Measurements from ENCODE around the gene UBE2H. TPM values are rescaled to one million over a fixed set of nuclear protein-coding genes. Genes with fewer than 3 reads are reported as not detected.
A peak's percentile ranks its signal among the peaks of the same experiment; 100 is the strongest.
"Not testable (repeated sequence)": the region's sequence is repeated elsewhere in the genome, so short reads cannot be mapped to it uniquely, and the experiment has no call there.

Gene UBE2H
- total RNA-seq, 1 donor from 2014 or later = 92.1 TPM

DNA sequence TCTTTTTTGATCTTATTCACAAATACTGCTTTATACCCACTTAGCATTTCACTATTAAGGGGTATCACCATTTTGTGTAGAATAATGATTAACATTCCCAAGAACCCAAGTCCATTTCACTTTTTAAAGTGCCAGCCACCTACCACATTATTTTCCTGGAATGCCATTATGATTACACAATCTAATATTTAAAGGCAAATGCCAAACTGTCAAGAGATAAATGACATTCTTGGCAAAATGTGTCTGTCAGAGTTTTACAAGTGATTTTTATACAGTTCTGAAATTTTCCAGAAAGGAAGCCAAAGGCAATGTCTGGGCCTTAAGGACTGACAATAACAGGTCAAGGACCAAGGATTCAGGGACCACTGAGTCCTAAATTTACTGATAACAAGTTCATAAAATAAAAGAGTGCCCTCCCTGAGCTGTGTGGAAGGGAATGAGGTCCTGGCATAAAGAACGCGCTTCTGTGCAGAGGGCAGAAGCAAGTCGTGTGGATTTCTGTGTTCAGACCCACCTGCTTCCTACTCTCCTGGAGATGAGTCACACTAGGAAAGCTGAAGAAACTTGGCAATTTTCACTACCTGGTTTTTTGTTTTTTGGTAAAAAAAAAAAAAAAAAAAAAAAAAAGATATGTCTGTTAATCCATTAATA, 66.5 kb downstream of the UBE2H start:
- intact Hi-C loops (cut with DNase I) = no loop called here
- no peak for ATAC-seq
- no peak for DNase-seq (ENCODE audit: low spot score)

DNA sequence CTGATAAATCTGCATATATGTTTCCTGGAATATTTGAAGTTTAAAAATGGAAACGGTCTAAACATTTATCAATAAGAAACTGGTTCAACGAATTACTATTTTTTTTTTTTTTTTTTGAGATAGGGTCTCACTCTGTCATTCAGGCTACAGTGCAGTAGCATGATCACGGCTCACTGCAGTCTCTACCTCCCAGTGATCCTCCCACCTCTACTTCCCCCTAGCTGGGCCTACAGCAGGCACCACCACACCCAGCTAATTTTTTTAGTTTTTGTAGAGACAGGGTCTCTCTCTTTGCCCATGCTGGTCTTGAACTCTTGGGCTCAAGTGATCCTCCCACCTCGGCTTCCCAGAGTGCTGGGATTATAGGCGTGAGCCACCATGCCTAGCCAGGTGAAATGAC, 68.3 kb downstream of the UBE2H start:
- DNase-seq (ENCODE audit: low spot score) (no peak), ATAC-seq (no peak)
- intact Hi-C loops (cut with DNase I) = no loop called here

DNA sequence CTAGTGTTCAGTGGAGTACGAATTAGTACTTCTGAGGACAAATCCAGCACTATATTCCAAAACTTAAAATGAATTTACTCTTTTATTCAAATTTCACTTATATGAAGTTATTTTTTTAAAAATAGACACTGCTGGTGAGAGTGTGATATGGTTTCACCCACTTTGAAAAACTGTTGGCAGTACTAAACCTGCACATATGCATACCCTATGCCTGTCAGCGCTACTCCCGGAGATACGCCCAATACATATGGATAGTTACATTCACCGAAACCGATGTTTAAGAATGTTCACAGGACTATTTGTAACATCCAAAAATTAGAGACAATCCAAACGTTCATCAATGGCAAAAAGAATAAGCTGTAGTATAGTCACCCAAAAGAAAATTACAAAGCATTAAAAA, 69.6 kb downstream of the UBE2H start:
- intact Hi-C loops (cut with DNase I) = no loop called here
- no peak for DNase-seq (ENCODE audit: low spot score)
- ATAC-seq = no peak

DNA sequence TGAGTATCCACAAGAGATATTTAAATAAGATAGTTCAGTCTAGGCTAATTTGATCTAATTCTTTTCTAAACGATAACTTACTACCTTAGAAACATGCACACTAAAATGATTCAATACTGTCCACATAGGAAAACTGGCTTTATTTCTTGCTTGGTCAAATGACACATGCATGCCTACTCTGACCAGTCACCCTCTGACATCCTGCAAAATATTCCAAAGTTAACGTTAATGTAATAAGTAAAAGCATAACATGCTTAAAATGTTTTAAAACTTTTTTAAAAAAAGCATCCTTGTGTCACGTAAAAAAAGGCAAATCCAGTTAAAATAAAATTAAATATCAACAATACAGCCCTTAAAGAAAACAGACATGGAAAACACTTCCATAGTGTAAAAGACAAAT, 70.2 kb downstream of the UBE2H start:
- intact Hi-C loops (cut with DNase I) = no loop called here
- DNase-seq (ENCODE audit: low spot score) (no peak), ATAC-seq (no peak)

DNA sequence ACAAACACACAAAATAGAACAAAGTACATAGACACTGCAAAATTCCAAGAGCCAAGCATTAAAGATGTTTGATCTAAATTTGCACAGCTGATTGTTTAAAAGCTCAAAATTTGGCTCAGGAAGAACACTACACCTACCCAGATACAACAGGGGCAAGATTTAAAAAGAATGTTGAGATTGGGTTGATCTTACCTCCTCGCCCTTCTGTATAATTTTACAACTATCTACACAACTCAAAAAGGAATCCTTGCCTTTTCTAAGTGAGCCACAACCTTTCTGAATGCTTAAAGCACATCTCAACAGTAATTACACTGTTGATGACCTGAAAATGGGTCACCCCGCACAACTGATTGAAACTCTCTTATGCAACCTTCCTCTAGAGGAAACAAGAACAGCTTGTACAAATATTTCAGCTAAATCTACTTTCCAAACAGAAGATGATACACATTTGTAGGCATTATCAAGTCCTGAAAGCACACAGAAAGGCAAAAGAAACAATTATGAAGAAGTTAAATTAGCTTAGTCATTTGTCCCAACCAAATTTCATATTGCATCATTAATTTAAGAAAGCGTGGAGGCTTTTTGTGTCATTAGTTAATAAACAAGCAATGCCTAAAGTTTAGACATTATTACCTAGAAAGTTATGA, 75.5 kb downstream of the UBE2H start:
- no peak for DNase-seq (ENCODE audit: low spot score)
- intact Hi-C loops (cut with DNase I) = no loop called here
- peak; percentile 90 for ATAC-seq

DNA sequence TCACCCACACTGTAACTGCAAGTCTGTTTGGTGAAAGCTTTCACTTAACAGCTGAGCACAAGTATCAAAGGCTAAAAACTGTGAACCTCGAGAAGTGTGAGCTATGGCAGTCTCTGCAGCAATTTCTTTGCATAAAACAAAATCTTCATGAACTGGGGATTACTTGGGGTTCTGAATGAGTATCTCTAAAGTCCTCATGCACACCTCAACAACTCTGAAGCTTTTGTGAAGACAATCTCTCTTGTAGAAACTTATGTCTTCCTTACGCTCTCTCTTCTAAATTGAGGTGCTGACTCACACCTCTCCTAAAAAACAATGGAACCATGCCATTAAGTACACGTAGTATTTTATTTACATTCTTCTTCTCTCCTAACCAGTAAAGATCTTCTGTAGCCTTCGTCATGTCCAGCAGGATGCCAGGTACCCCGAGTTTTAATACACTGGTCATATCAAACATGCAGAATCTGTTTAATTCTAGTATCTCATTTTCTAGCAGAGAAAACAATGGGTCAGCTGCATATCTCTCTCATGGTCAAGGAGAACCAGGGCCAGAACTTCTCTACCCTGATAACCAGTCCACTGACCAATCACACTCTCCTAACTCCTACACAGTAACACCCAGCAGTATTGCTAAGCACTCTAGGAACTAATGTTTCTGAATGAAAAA, 76.9 kb downstream of the UBE2H start:
- ATAC-seq = no peak
- intact Hi-C loops (cut with DNase I) = no loop called here

DNA sequence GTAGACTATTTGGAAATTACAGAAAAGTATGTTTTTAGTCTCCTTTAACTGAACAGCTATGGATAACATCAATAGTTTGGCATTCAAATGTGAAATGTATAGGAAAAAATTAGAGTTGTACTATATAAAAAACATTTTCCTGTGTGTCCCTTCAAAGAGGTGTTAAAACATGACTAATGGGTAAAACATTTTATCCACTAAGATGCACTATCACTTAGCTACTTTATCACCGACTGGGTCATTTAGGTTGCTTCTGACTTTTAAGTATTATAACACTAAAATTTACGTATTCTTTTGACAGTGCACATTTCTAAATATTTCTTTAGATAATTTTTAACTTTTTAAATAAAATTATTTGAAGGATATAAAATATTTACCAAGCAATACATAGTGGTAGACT, 77.6 kb downstream of the UBE2H start:
- intact Hi-C loops (cut with DNase I) = no loop called here
- ATAC-seq = no peak
- no peak for DNase-seq (ENCODE audit: low spot score)

More for the DNA sequence above, 76.9 kb downstream of the UBE2H start:
- DNase-seq (ENCODE audit: low spot score) = no peak

DNA sequence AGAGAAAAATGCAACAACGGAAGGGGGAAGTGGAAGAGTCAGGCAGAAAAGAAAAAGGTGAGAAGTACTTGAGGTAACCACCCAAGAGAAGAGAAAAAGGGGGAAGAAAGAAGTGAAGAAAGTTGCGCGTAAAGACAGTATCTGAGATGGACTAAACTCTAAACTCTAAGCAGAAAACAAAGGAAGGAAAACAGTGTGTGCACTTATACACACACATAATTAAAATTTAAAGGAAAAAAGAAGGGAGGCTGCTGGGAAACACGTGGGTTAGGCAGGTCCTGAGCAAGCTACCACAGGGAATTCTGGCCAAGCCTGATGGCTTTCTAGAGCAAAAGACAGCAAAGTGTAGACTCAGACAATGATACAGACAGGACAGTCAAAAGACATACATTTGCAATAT, 78.0 kb downstream of the UBE2H start:
- intact Hi-C loops (cut with DNase I) = no loop called here
- DNase-seq (ENCODE audit: low spot score) (no peak), ATAC-seq (no peak)

DNA sequence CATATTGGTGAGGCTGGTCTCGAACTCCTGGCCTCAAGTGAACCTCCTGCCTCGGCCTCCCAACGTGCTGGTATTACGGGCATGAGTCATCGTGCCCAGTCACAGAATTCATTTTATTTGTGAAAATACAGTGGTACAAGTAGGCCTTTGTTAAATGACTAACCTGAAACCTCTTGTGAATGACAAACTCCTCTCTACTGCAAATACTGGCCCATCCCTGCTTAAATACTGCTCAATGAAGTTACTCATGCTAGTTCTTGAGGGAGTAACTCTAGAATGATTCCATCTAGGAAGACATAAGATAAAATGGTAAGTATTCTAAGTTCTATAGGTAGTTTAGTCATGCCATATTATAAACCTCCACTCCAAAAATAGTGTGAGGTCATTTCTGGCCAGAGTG, 80.7 kb downstream of the UBE2H start:
- intact Hi-C loops (cut with DNase I) = no loop called here
- ATAC-seq = no peak
- DNase-seq (ENCODE audit: low spot score) = no peak

DNA sequence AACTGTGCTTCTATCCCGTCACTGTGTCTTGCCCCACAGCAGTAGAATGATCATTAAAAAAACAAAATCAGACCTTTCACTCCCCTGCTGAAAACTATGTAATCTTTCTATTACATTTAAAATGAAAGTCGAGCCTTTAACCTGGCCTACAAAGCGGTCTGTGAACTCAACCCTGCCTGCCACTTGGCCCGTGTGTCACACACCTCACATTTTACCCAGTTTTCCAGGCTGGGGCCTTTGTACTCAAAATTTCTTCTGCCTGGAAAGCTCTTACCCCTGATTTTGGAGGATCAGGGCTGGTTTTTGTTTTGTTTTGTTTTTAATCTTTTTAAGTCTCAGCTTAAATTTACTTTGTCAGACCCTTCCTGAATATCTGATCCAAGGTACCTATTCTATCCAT, 82.1 kb downstream of the UBE2H start:
- ATAC-seq (no peak), DNase-seq (ENCODE audit: low spot score) (no peak)
- intact Hi-C loops (cut with DNase I) = no loop called here

DNA sequence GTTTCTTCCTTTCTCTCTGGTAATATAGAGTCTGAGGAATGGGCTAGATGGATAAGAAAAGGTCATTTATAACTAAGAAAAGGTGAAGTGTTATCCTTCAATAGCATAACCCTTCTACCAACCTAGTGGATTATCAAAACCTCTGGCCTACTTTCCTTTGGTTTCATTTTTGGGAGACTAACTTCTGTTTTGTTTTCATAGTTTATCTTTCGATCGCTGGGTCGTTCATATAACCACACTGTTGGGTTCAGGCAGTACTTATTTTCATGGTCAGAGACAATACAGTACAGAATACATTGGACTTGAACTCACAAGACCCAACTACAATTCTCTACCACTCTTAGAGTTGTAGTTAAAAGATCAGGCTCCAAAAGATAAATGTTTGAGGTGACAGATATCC, 86.5 kb downstream of the UBE2H start:
- DNase-seq (ENCODE audit: low spot score) (no peak), ATAC-seq (no peak)
- intact Hi-C loops (cut with DNase I) = no loop called here

DNA sequence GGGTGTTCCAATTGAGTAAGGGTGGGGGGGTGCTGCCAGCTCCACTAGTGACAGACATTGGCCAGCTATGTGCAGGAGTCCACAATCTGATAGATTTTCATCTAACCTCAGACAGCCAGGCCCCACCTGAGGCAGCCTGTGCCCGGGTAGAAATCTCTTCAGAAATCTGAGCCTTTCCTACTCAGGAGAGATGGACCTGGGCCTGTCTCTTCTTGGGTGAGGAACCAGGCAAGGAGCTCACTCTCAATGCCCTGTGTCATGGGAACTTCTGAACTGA, 86.9 kb downstream of the UBE2H start:
- no peak for DNase-seq (ENCODE audit: low spot score)
- intact Hi-C loops (cut with DNase I) = no loop called here
- no peak for ATAC-seq

DNA sequence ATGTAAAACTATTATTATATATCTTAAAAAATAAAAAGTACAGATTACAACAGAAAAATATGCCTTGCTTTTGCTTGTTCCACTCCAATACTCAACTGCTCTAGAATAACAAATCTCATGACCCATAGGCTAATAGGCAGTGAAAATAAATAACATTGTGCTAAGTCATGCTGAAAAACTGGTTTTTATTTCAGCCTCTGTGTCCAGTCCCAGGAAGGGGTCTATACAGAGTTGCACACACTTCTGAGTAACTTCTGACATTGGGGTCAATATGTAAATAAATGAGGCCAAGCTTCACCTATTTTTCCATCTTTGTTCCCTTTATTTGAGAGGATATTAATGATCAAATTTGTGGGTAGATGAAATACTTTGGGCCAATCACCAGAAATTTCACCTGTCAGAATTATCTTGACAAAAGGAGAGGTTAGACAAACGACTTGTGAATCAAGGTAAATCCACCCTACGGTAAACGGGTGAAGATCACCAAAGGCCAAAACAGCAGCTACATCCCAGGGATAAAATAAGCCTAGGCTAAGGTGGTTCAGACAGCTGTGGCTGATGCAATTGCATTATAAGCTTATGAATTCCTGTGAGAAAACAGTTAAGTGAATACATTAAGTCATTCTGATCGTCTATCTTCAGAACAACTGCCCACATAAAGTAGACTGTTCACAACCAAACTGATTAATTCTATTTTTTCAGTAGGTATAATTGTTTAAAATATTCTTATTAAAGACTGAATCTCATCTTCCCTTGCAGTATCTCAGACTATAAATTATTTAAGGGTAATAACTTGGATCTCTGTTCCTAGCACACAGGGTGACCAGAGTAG, 87.5 kb downstream of the UBE2H start:
- DNase-seq (ENCODE audit: low spot score) (no peak), ATAC-seq (no peak)
- intact Hi-C loops (cut with DNase I) = no loop called here

DNA sequence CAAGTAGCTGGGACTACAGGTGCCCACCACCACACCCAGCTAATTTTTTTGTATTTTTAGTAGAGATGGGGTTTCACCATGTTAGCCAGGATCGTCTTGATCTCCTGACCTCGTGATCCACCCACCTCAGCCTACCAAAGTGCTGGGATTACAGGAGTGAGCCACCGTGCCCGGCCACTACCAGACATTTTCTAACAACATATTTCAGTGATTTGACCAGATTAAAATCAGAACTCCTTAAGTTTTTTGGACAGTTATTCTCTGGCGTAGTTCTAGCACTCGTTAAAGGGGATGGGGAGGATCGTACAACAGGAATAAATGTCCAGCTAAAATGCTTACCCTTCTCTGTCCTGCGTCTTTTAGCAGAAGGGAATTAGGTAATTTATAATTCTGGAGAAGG, 88.1 kb downstream of the UBE2H start:
- intact Hi-C loops (cut with DNase I); ATAC-seq: not testable (repeated sequence)

DNA sequence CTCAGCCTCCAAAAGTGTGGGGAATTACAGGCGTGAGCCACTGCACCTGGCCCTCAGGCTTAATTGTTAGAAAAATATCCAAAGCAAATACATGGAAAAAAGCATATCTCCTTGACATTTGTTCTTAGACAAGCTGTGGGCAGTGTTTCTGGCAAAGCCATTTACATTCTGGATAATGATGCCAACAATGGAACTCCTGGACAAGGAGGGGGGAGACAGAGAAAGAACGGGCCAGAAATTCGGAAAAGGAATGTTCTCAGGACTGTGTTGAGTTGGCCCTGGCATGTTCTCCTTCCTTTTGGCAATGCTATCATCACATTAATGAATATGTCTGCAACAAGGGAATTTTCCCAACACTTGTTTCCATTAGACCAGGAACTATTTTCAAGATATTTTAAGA, 88.7 kb downstream of the UBE2H start:
- intact Hi-C loops (cut with DNase I) = no loop called here
- DNase-seq (ENCODE audit: low spot score) = no peak
- peak; percentile 66 for ATAC-seq

More for the DNA sequence above, 88.1 kb downstream of the UBE2H start:
- DNase-seq (ENCODE audit: low spot score) = not testable (repeated sequence)

DNA sequence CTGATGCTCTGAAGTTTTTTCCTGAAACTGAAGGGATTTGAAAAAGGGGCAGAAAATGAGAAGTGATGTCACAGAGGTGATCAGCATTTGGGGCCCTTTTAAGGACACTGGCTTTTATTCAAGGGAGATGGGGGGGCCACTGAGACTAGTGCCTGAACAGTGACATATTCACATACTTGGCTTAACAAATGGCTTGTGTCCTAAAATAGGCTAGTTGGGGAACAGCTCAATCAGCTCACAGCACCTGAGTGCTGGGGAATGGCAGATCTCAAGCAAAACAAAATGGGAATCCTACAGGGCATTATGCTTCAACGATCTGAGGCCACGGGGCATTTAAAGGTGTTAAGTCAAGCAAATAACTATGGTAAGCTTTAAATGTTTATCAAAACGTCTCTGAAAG, 90.1 kb downstream of the UBE2H start:
- no peak for ATAC-seq

DNA sequence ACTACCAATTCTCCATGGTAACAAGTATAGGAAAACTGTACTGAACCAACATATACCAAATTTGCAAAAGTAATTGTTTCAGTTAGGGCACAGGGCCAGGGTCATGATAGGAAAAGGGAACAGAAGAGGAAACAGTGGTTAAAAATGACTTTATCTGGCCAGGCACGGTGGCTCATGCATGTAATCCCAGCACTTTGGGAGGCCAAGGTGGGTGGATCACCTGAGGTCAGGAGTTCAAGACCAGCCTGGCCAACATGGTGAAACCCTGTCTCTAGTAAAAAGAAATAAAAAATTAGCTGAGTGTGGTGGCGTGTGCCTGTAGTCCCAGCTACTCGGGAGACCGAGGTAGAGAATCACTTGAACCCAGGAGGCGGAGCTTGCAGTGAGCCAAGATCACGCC, 92.0 kb downstream of the UBE2H start:
- DNase-seq (ENCODE audit: low spot score); ATAC-seq; intact Hi-C loops (cut with DNase I): not testable (repeated sequence)

More for the DNA sequence above, 90.1 kb downstream of the UBE2H start:
- intact Hi-C loops (cut with DNase I) = no loop called here
- DNase-seq (ENCODE audit: low spot score) = no peak

DNA sequence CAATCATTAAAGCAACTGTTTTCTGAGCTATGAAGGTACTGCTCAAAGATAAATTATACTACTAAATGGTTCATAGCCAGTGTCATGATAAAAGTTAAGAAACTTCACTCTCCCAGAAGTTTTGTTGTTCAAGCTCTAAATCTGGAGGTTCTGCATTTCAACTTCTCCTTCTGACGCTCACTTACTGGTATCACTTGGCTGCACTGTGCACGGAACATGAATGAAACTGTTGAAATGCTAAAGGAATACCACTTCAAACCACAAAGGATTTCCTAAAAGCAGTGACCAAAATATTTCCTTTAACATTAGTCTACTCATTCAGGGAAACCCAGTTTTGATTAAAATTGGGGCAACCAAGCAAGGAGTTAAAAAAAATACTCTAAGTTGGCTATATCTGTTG, 93.6 kb downstream of the UBE2H start:
- intact Hi-C loops (cut with DNase I) = loop anchor here (2.0 kb wide), 1 partner anchor 46 kb away; no protein-coding TSS in a partner anchor
- DNase-seq (ENCODE audit: low spot score) (no peak), ATAC-seq (peak; percentile 46)

DNA sequence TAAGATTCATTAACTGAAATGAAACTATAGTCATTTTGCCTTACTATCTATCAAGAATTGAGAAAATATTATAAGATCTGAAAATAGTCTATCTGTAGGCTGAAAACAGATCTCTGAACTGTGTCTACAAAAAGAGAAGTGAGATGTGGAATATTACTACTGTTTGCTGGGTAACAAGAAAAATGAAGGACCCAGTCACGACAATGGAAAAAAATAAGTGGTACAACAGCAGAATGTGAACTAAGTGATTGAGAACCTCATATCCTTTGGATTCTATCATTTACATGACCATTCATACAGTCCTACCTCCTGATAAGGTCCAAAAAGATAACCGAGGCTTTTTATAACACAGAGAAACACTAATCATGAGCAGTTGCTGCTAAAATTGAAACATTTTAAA, 94.3 kb downstream of the UBE2H start:
- DNase-seq (ENCODE audit: low spot score) (no peak), ATAC-seq (no peak)
- intact Hi-C loops (cut with DNase I) = loop anchor here (2.0 kb wide), 1 partner anchor 46 kb away; no protein-coding TSS in a partner anchor

DNA sequence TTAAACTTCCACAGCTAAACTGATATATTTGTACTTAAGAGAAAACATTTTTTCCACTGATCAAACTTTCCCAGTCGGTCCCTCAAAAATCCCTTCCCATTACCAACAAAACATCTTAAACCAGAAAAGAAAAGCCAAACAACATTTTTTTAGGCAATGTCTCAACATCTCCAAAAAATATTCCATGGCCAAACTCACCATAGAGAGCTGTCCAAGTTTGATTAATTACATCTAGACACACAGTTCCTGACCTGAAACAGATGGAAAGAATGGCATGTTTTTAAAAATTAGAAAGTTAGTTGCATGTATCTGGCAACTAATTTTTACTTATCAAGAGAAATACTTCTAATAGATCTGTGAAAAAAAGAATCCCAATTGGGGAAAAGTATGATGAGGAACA, 95.4 kb downstream of the UBE2H start:
- ATAC-seq (no peak), DNase-seq (ENCODE audit: low spot score) (no peak)
- intact Hi-C loops (cut with DNase I) = no loop called here
